Right lobe of liver (tissue), 4 donors: Measurements from ENCODE around the gene CBX2.

Experiments
- CTCF ChIP-seq, 4 donors: fragments of 200-600 bp in 3 of 4; fragments of 450-650 bp in 1 of 4; IDR thresholded peaks; one replicate each; pipeline versions ENCODE4 v1.5.1 to v1.8.0; 2016 to 2022; ENCODE audit warnings: antibody characterized with exemption in 4 of 4, mild to moderate bottlenecking in 2 of 4
- POLR2A ChIP-seq: fragments of 450-650 bp; IDR thresholded peaks from one replicate; pipeline ENCODE4 v1.6.1; 2017; ENCODE audit warnings: antibody characterized with exemption, mild to moderate bottlenecking
- donor health status: DM: no; HTN: no; CAD: no.
- donor health status: DM: no; HTN: no; CAD: no.
- donor health status: DM: no; HTN: yes; CAD: no.

- TF ChIP-seq CTCF (IDR thresholded peaks at IDR 0.05) (no peak), POLR2A (no peak)
Observed at GRCh38 chr17:79800325-79801155, 22.6 kb downstream of the CBX2 start.
